Fibroblast of lung (primary cell): ENCODE results near the gene ARHGAP36.

Experiments
- CTCF ChIP-seq, 2 donors: IDR thresholded peaks in 1 of 2; conservative IDR thresholded peaks in 1 of 2; 1 replicate in 1 of 2; 2 replicates in 1 of 2; pipeline ENCODE4 v1.5.1; 2011 to 2012; ENCODE audit warnings: low read length in 2 of 2, control low read depth in 1 of 2, inconsistent platforms in 1 of 2, low read depth in 1 of 2, mild to moderate bottlenecking in 1 of 2
- EZH2 ChIP-seq: IDR thresholded peaks from 2 replicates; pipeline ENCODE4 v1.5.1; 2012; ENCODE audit warnings: low read length, control low read depth, mild to moderate bottlenecking; ENCODE audit errors: missing control alignments

- TF ChIP-seq CTCF (conservative IDR thresholded peaks at IDR 0.05 in 1 of 2, IDR thresholded peaks at IDR 0.05 in 1 of 2; ENCODE audit: low read depth in 1 of 2, low read length in 2 of 2) (no peak), EZH2 (no peak)
These were observed 5.5 kb downstream of the ARHGAP36 start for GRCh38 chrX:131063613-131064012.
